A673 (cell line): ENCODE measurements around the gene BEST1. TPM values are rescaled to one million over a fixed set of nuclear protein-coding genes. Genes with fewer than 3 reads are reported as not detected.

Experiments
- BruUV-seq: library from RNA; stranded (reverse); fragments of 400-500 nt; replicated peaks from 2 replicates; lab custom pipeline; 2021; lab: Mats Ljungman, UMichigan
- CTCF ChIA-PET: fragments of 300-600 bp; sonication (Branson Sonifier 250); formaldehyde crosslinking; loops from one replicate; lab custom pipeline; 2022; ENCODE audit warnings: antibody characterized with exemption; lab: Charles Lee
- POLR2A ChIA-PET: fragments of 300-600 bp; sonication (Branson Sonifier 250); formaldehyde crosslinking; loops from one replicate; lab custom pipeline; 2022; ENCODE audit warnings: antibody characterized with exemption; ENCODE audit not compliant: low non-redundant PET; lab: Charles Lee
- DNase-seq: peaks from one replicate; pipeline ENCODE4 v3.0.0-alpha.2; 2015; ENCODE audit warnings: low spot score
- H3K27ac ChIP-seq: fragments of 200-600 bp; sonication (generic); 2 replicates; pipeline ENCODE4 v1.5.1; 2016; ENCODE audit warnings: mixed run types, low read depth, mild to moderate bottlenecking, mixed read lengths, antibody characterized with exemption, low read length; ENCODE audit not compliant: poor library complexity, severe bottlenecking
- H3K27me3 ChIP-seq: fragments of 200-600 bp; sonication (generic); replicated peaks from 2 replicates; pipeline ENCODE4 v1.6.1; 2017; ENCODE audit warnings: mixed run types, low read depth, mild to moderate bottlenecking, mixed read lengths, antibody characterized with exemption, low read length; ENCODE audit not compliant: insufficient read depth, poor library complexity
- H3K36me3 ChIP-seq: fragments of 200-600 bp; sonication (generic); 2 replicates; pipeline ENCODE4 v1.6.1; 2016; ENCODE audit warnings: mixed run types, mild to moderate bottlenecking, mixed read lengths, antibody characterized with exemption, low read length; ENCODE audit not compliant: insufficient read depth, poor library complexity, severe bottlenecking
- H3K4me1 ChIP-seq: fragments of 200-600 bp; sonication (generic); 2 replicates; pipeline ENCODE4 v1.6.1; 2017; ENCODE audit warnings: mixed run types, mild to moderate bottlenecking, mixed read lengths, antibody characterized with exemption, low read length; ENCODE audit not compliant: insufficient read depth, poor library complexity, severe bottlenecking
- H3K4me3 ChIP-seq: fragments of 200-600 bp; sonication (generic); 2 replicates; pipeline ENCODE4 v1.5.1; 2016; ENCODE audit warnings: low read depth, mixed run types, mild to moderate bottlenecking, mixed read lengths, low read length; ENCODE audit not compliant: poor library complexity, severe bottlenecking
- H3K9me3 ChIP-seq: fragments of 200-600 bp; sonication (generic); 2 replicates; pipeline ENCODE4 v1.6.1; 2016; ENCODE audit warnings: mixed run types, low read depth, mild to moderate bottlenecking, mixed read lengths, antibody characterized with exemption, low read length; ENCODE audit not compliant: poor library complexity, severe bottlenecking
- CTCF ChIP-seq: fragments of 300-800, 200-600 bp; sonication (generic); conservative IDR thresholded peaks from 2 replicates; pipeline ENCODE4 v1.5.1; 2017; ENCODE audit warnings: low read depth, mild to moderate bottlenecking, antibody characterized with exemption, low read length, moderate library complexity, mixed read lengths
- EZH2 ChIP-seq: fragments of 200-600 bp; sonication (generic); IDR thresholded peaks from 2 replicates; pipeline ENCODE4 v1.6.1; 2017; ENCODE audit warnings: borderline replicate concordance, low read depth, mild to moderate bottlenecking, mixed read lengths, antibody characterized with exemption, low read length; ENCODE audit not compliant: poor library complexity, severe bottlenecking
- intact Hi-C: fragments of 100-400 bp; cut with micrococcal nuclease; formaldehyde crosslinking; loops from one replicate; pipeline ENCODE4 v1.10.0; 2022; ENCODE audit not compliant: unreplicated experiment
- total RNA-seq: library from RNA; stranded (reverse); gene quantifications from 2 replicates; pipeline ENCODE4 v1.2.3, GENCODE V29; 2021

The BEST1 gene
- total RNA-seq, 1 experiment from 2014 or later, result 5.3 TPM

- Histone ChIP-seq H3K36me3 (no peaks in the 10 kb centered on the region), H3K9me3 (no peaks in the 10 kb centered on the region), H3K27me3 (no peaks in the 10 kb centered on the region), H3K4me1 (peaks cover 13% of the 10 kb centered on the region), H3K4me3 (peak overlapping the region; percentile 70), H3K27ac (peak overlapping the region; percentile 22)
- ChIA-PET POLR2A (no interaction called here), CTCF (interaction anchor here (1.2 kb wide), 1 partner anchor 166 kb away, joined by 3 read pairs; no protein-coding TSS in a partner anchor)
- TF ChIP-seq EZH2, result no peak
- TF ChIP-seq CTCF, result no peak
- no peak for DNase-seq
- BruUV-seq, result no TSS peak
- intact Hi-C loops, result no loop called here
Measured at GRCh38 chr11:61916737-61917333, 33.3 kb upstream of the BEST1 start.

- no peaks in the 10 kb centered on the region for H3K27me3 ChIP-seq
- peak; percentile 72 for DNase-seq
- intact Hi-C loops, result no loop called here
- TF ChIP-seq CTCF (no peak), EZH2 (no peak)
- H3K4me1 ChIP-seq, result peaks cover 20% of the 10 kb centered on the region
- ChIA-PET POLR2A (no interaction called here), CTCF (interaction anchor here (1.2 kb wide), 1 partner anchor 165 kb away, joined by 3 read pairs; no protein-coding TSS in a partner anchor)
- H3K4me3 ChIP-seq, result peak within 1 kb of the TSS; percentile 70
- peak within 1 kb of the TSS; percentile 22 for H3K27ac ChIP-seq
- no peaks in the 10 kb centered on the region for H3K36me3 ChIP-seq
- BruUV-seq, result no TSS peak
- H3K9me3 ChIP-seq, result no peaks in the 10 kb centered on the region
Measured at GRCh38 chr11:61917334-61918109, 32.6 kb upstream of the BEST1 start, which contains the start of gene RAB3IL1. Gene RAB3IL1 (minus strand): TSS chr11:61917566. CDS start chr11:61917367, 199 bp downstream.

- TF ChIP-seq CTCF, result no peak
- TF ChIP-seq EZH2, result no peak
- ChIA-PET CTCF (interaction anchor here (1.2 kb wide), 1 partner anchor 164 kb away, joined by 3 read pairs; no protein-coding TSS in a partner anchor), POLR2A (no interaction called here)
- no peak for DNase-seq
- intact Hi-C loops, result no loop called here
- H3K9me3 ChIP-seq, result no peaks in the 10 kb centered on the region
- no peaks in the 10 kb centered on the region for H3K36me3 ChIP-seq
- H3K27ac ChIP-seq, result no peak overlapping the region
- BruUV-seq, result no TSS peak
- H3K4me3 ChIP-seq, result peak overlapping the region; percentile 70
- H3K4me1 ChIP-seq, result peaks cover 28% of the 10 kb centered on the region
- no peaks in the 10 kb centered on the region for H3K27me3 ChIP-seq
Measured at GRCh38 chr11:61918251-61918937, 31.8 kb upstream of the BEST1 start.
